ENCODE data around the gene COL9A2.

DNA sequence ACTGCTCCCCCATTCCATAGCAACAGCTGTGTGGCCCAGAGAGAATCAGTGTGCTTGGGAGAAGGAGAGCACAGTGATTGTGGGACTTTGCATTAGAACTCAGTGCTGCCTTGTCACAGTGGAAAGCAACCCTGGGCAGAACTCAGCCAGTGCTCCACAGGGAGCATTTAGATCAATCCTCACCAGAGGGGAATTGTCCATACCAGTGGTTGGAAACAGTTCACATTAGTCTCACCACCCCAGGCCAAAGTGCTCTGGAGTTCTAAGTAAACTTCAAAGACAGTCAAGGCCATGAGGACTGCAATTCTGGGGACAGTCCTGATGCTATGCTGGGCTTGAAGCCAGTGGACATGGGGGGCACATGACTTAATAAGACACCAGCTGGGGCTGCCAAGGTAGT lies 43.5 kb upstream of the COL9A2 start:
- TF ChIP-seq, protein P1, sequence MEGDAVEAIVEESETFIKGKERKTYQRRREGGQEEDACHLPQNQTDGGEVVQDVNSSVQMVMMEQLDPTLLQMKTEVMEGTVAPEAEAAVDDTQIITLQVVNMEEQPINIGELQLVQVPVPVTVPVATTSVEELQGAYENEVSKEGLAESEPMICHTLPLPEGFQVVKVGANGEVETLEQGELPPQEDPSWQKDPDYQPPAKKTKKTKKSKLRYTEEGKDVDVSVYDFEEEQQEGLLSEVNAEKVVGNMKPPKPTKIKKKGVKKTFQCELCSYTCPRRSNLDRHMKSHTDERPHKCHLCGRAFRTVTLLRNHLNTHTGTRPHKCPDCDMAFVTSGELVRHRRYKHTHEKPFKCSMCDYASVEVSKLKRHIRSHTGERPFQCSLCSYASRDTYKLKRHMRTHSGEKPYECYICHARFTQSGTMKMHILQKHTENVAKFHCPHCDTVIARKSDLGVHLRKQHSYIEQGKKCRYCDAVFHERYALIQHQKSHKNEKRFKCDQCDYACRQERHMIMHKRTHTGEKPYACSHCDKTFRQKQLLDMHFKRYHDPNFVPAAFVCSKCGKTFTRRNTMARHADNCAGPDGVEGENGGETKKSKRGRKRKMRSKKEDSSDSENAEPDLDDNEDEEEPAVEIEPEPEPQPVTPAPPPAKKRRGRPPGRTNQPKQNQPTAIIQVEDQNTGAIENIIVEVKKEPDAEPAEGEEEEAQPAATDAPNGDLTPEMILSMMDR (IDR thresholded peaks at IDR 0.05) = no peak
- TF ChIP-seq POLR2A (IDR thresholded peaks at IDR 0.05) = no peak
